ENCODE results near the gene ZNF678. TPM values are rescaled to one million over a fixed set of nuclear protein-coding genes. Genes with fewer than 3 reads are reported as not detected.

Gene ZNF678
- polyA plus RNA-seq, 1 experiment: 1.2 TPM

- DNase-seq (ENCODE audit: low read depth): no peak
- H3K27me3 ChIP-seq (ENCODE audit: control insufficient read depth, insufficient read depth, low read length): peaks cover 4% of the 10 kb centered on the region
- TF ChIP-seq CTCF (IDR thresholded peaks at IDR 0.05; ENCODE audit: insufficient read depth, low read depth, low read length): no peak
- POLR2A ChIA-PET: no interaction called here
- CTCF ChIA-PET: no interaction called here
- no peaks in the 10 kb centered on the region for H3K36me3 ChIP-seq (ENCODE audit: control insufficient read depth, insufficient read depth, low read length)
- no peak overlapping the region for H3K4me3 ChIP-seq (ENCODE audit: low read depth, low read length)
These were observed 7.1 kb upstream of the ZNF678 start for GRCh38 chr1:227556288-227556687.

GRCh38 chr1:227557962-227558725, 5.2 kb upstream of the ZNF678 start:
- peaks cover 4% of the 10 kb centered on the region for H3K27me3 ChIP-seq (ENCODE audit: control insufficient read depth, insufficient read depth, low read length)
- no peak for DNase-seq (ENCODE audit: low read depth)
- CTCF ChIA-PET: interaction anchor here (0.6 kb wide), 1 partner anchor 195 kb away, joined by 4 read pairs; no protein-coding TSS in a partner anchor
- no peak overlapping the region for H3K4me3 ChIP-seq (ENCODE audit: low read depth, low read length)
- POLR2A ChIA-PET: no interaction called here
- no peak for TF ChIP-seq CTCF (IDR thresholded peaks at IDR 0.05; ENCODE audit: insufficient read depth, low read depth, low read length)
- no peaks in the 10 kb centered on the region for H3K36me3 ChIP-seq (ENCODE audit: control insufficient read depth, insufficient read depth, low read length)

GRCh38 chr1:227558732-227559262, 4.6 kb upstream of the ZNF678 start:
- ChIA-PET POLR2A (no interaction called here), CTCF (no interaction called here)
- Histone ChIP-seq H3K27me3 (ENCODE audit: control insufficient read depth, insufficient read depth, low read length) (peaks cover 4% of the 10 kb centered on the region), H3K4me3 (ENCODE audit: low read depth, low read length) (no peak overlapping the region), H3K36me3 (ENCODE audit: control insufficient read depth, insufficient read depth, low read length) (no peaks in the 10 kb centered on the region)
- DNase-seq (ENCODE audit: low read depth): no peak
- no peak for TF ChIP-seq CTCF (IDR thresholded peaks at IDR 0.05; ENCODE audit: insufficient read depth, low read depth, low read length)

GRCh38 chr1:227559499-227559898, 3.9 kb upstream of the ZNF678 start:
- TF ChIP-seq CTCF (IDR thresholded peaks at IDR 0.05; ENCODE audit: insufficient read depth, low read depth, low read length): no peak
- Histone ChIP-seq H3K36me3 (ENCODE audit: control insufficient read depth, insufficient read depth, low read length) (no peaks in the 10 kb centered on the region), H3K27me3 (ENCODE audit: control insufficient read depth, insufficient read depth, low read length) (peaks cover 4% of the 10 kb centered on the region), H3K4me3 (ENCODE audit: low read depth, low read length) (no peak overlapping the region)
- POLR2A ChIA-PET: no interaction called here
- no peak for DNase-seq (ENCODE audit: low read depth)
- CTCF ChIA-PET: no interaction called here

GRCh38 chr1:227559926-227560325, 3.4 kb upstream of the ZNF678 start:
- ChIA-PET CTCF (interaction anchor here (1.4 kb wide), 1 partner anchor 18 kb away, joined by 6 read pairs; no protein-coding TSS in a partner anchor), POLR2A (no interaction called here)
- Histone ChIP-seq H3K27me3 (ENCODE audit: control insufficient read depth, insufficient read depth, low read length) (peaks cover 4% of the 10 kb centered on the region), H3K36me3 (ENCODE audit: control insufficient read depth, insufficient read depth, low read length) (no peaks in the 10 kb centered on the region), H3K4me3 (ENCODE audit: low read depth, low read length) (no peak overlapping the region)
- TF ChIP-seq CTCF (IDR thresholded peaks at IDR 0.05; ENCODE audit: insufficient read depth, low read depth, low read length): no peak
- DNase-seq (ENCODE audit: low read depth): no peak
